ENCODE results near the gene MAPK11. TPM values are rescaled to one million over a fixed set of nuclear protein-coding genes. Genes with fewer than 3 reads are reported as not detected.

MAPK11 gene
- total RNA-seq, 1 experiment from 2014 or later, result 19.3 TPM

GRCh38 chr22:50218996-50219727, 51.0 kb downstream of the MAPK11 start:
- Histone ChIP-seq H3K4me3 (replicated peaks in 1 of 2; ENCODE audit: low read depth in 1 of 2, low read length in 2 of 2) (no peak overlapping the region), H3K36me3 (ENCODE audit: control insufficient read depth in 1 of 2, insufficient read depth in 2 of 2, low read length in 2 of 2) (peaks cover 33 to 49% of the 10 kb centered on the region in 2 experiments; a peak in 3 of 4 replicates), H2AFZ (ENCODE audit: low read depth, low read length, poor library complexity, severe bottlenecking) (no peak overlapping the region), H3K27me3 (ENCODE audit: insufficient read depth, low read length) (no peaks in the 10 kb centered on the region), H3K9me3 (ENCODE audit: control insufficient read depth in 1 of 2, insufficient read depth in 1 of 2, low read depth in 1 of 2, low read length in 2 of 2) (no peaks in the 10 kb centered on the region), H4K20me1 (ENCODE audit: insufficient read depth) (no peaks in the 10 kb centered on the region), H3K4me2 (ENCODE audit: low read length) (no peak overlapping the region), H3K9ac (ENCODE audit: low read length) (0 out of 2 replicates have a peak overlapping the region, but pooled peaks have one; percentile 24), H3K27ac (ENCODE audit: low read depth, low read length) (peak overlapping the region; percentile 42; the same call in 1 of the 2 replicates), H3K79me2 (ENCODE audit: insufficient read depth, low read length) (peaks cover 5% of the 10 kb centered on the region; the same call in 1 of the 2 replicates), H3K4me1 (ENCODE audit: control insufficient read depth in 1 of 2, insufficient read depth in 2 of 2, low read length in 2 of 2) (peaks cover 0 to 8% of the 10 kb centered on the region in 2 experiments; a peak in 3 of 4 replicates), H3K9me2 (ENCODE audit: insufficient read depth) (no peaks in the 10 kb centered on the region)
- peak; percentile 70; the same call in 1 of the 2 replicates for TF ChIP-seq MAX (IDR thresholded peaks at IDR 0.05)
- TF ChIP-seq CBX3 (IDR thresholded peaks at IDR 0.05; ENCODE audit: low read depth), result no peak
- ATAC-seq (peak; percentile 80), DNase-seq (ENCODE audit: low read depth, low spot score) (peak; percentile 18)
- RAD21 ChIA-PET (ENCODE audit: low non-redundant PET in 1 of 2, low total read pairs in 2 of 2, uncharacterized antibody in 2 of 2, unreplicated experiment in 2 of 2), result no interaction called here
- CTCF ChIA-PET, result interaction anchor here (1.0 kb wide), 1 partner anchor 182 kb away, joined by 3 read pairs; no protein-coding TSS in a partner anchor
- POLR2A ChIA-PET, result no interaction called here
- intact Hi-C loops (cut with micrococcal nuclease), result no loop called here
- no TSS peak for BruUV-seq (replicated peaks)

GRCh38 chr22:50218153-50218995, 51.8 kb downstream of the MAPK11 start:
- POLR2A ChIA-PET, result no interaction called here
- H3K4me3 ChIP-seq (replicated peaks in 1 of 2; ENCODE audit: low read depth in 1 of 2, low read length in 2 of 2), result no peak overlapping the region
- no peak overlapping the region for H3K27ac ChIP-seq (ENCODE audit: low read depth, low read length)
- no TSS peak for BruUV-seq (replicated peaks)
- intact Hi-C loops (cut with micrococcal nuclease), result no loop called here
- no peaks in the 10 kb centered on the region for H3K9me2 ChIP-seq (ENCODE audit: insufficient read depth)
- H4K20me1 ChIP-seq (ENCODE audit: insufficient read depth), result no peaks in the 10 kb centered on the region
- DNase-seq (ENCODE audit: low read depth, low spot score) (no peak), ATAC-seq (no peak)
- peaks cover 6% of the 10 kb centered on the region; the same call in 1 of the 2 replicates for H3K79me2 ChIP-seq (ENCODE audit: insufficient read depth, low read length)
- H3K9ac ChIP-seq (ENCODE audit: low read length), result no peak overlapping the region
- RAD21 ChIA-PET (ENCODE audit: low non-redundant PET in 1 of 2, low total read pairs in 2 of 2, uncharacterized antibody in 2 of 2, unreplicated experiment in 2 of 2), result no interaction called here
- H3K4me1 ChIP-seq (ENCODE audit: control insufficient read depth in 1 of 2, insufficient read depth in 2 of 2, low read length in 2 of 2), result peaks cover 0 to 8% of the 10 kb centered on the region in 2 experiments; a peak in 3 of 4 replicates
- H3K4me2 ChIP-seq (ENCODE audit: low read length), result no peak overlapping the region
- CTCF ChIA-PET, result interaction anchor here (1.0 kb wide), 1 partner anchor 182 kb away, joined by 3 read pairs; no protein-coding TSS in a partner anchor
- no peak overlapping the region for H2AFZ ChIP-seq (ENCODE audit: low read depth, low read length, poor library complexity, severe bottlenecking)
- no peaks in the 10 kb centered on the region for H3K9me3 ChIP-seq (ENCODE audit: control insufficient read depth in 1 of 2, insufficient read depth in 1 of 2, low read depth in 1 of 2, low read length in 2 of 2)
- peaks cover 32 to 51% of the 10 kb centered on the region in 2 experiments for H3K36me3 ChIP-seq (ENCODE audit: control insufficient read depth in 1 of 2, insufficient read depth in 2 of 2, low read length in 2 of 2)
- no peaks in the 10 kb centered on the region for H3K27me3 ChIP-seq (ENCODE audit: insufficient read depth, low read length)
- TF ChIP-seq POLR2A (IDR thresholded peaks at IDR 0.05; ENCODE audit: borderline replicate concordance, extremely low read depth, insufficient read depth, insufficient read length) (no peak), CTCF (IDR thresholded peaks at IDR 0.05 in 2 of 3, conservative IDR thresholded peaks at IDR 0.05 in 1 of 3; ENCODE audit: borderline replicate concordance in 1 of 3, insufficient read depth in 1 of 3, low read depth in 2 of 3, low read length in 2 of 3) (no peak), EZH2 (IDR thresholded peaks at IDR 0.05) (no peak), ELF1 (IDR thresholded peaks at IDR 0.05; ENCODE audit: borderline replicate concordance, low read depth) (no peak), CBX3 (IDR thresholded peaks at IDR 0.05; ENCODE audit: low read depth) (no peak), EZH2phosphoT487 (IDR thresholded peaks at IDR 0.05; ENCODE audit: borderline replicate concordance) (no peak), REST (IDR thresholded peaks at IDR 0.05; ENCODE audit: low read depth) (no peak), JUND (IDR thresholded peaks at IDR 0.05) (no peak), EGR1 (IDR thresholded peaks at IDR 0.05; ENCODE audit: low read depth) (no peak), SRF (IDR thresholded peaks at IDR 0.05; ENCODE audit: low read depth) (no peak)
